Measurements from ENCODE around the gene TSPAN17. TPM values are rescaled to one million over a fixed set of nuclear protein-coding genes. Genes with fewer than 3 reads are reported as not detected.

The TSPAN17 gene
- total RNA-seq, 1 experiment from 2014 or later: 50.1 TPM

GRCh38 chr5:176692839-176693476 lies 45.7 kb downstream of the TSPAN17 start (continued):
- TF ChIP-seq JUND (IDR thresholded peaks at IDR 0.05) (no peak), ZBTB33 (IDR thresholded peaks at IDR 0.05; ENCODE audit: extremely low read depth, insufficient replicate concordance, low read length) (no peak), ZFX (IDR thresholded peaks at IDR 0.05) (no peak), ELF1 (IDR thresholded peaks at IDR 0.05; ENCODE audit: borderline replicate concordance, low read depth) (no peak), SIN3A (IDR thresholded peaks at IDR 0.05; ENCODE audit: low read depth) (no peak), FOSL1 (IDR thresholded peaks at IDR 0.05; ENCODE audit: low read depth) (no peak), EZH2phosphoT487 (IDR thresholded peaks at IDR 0.05; ENCODE audit: borderline replicate concordance) (no peak), SRF (IDR thresholded peaks at IDR 0.05; ENCODE audit: low read depth) (no peak), CBX3 (IDR thresholded peaks at IDR 0.05; ENCODE audit: low read depth) (no peak), POLR2AphosphoS5 (IDR thresholded peaks at IDR 0.05; ENCODE audit: low read depth, low read length) (no peak)
- TF ChIP-seq, protein P1, sequence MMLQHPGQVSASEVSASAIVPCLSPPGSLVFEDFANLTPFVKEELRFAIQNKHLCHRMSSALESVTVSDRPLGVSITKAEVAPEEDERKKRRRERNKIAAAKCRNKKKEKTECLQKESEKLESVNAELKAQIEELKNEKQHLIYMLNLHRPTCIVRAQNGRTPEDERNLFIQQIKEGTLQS (IDR thresholded peaks at IDR 0.05): no peak

DNA sequence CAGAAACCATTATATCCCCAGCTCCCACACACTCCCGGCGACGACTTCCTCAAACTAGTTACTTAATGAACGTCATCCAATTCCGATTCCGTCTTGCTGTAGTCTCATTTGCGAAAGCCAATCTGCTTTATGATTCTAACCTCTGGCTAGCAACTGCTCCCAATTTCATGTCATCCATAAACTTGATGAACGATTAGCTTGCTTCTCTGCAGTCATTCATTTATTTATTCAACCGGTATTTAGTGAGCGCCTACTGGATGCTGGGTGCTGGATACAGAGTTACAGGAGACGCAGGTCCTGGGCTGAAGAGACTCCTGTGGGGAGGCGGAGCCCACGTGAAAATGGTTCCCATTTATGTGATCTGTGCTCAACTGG lies 46.2 kb downstream of the TSPAN17 start:
- H4K20me1 ChIP-seq (ENCODE audit: insufficient read depth): no peaks in the 10 kb centered on the region
- H3K36me3 ChIP-seq (ENCODE audit: control insufficient read depth in 1 of 2, insufficient read depth in 2 of 2, low read length in 2 of 2): no peaks in the 10 kb centered on the region
- no peaks in the 10 kb centered on the region for H3K9me2 ChIP-seq (ENCODE audit: insufficient read depth)
- H3K4me1 ChIP-seq (ENCODE audit: control insufficient read depth in 1 of 2, insufficient read depth in 2 of 2, low read length in 2 of 2): peaks cover 0 to 12% of the 10 kb centered on the region in 2 experiments; a peak in 2 of 4 replicates
- no peak overlapping the region for H3K4me2 ChIP-seq (ENCODE audit: low read length)
- CTCF ChIA-PET: interaction anchor here (1.6 kb wide), 1 partner anchor 33 kb away, joined by 6 read pairs; no protein-coding TSS in a partner anchor
- no peak overlapping the region for H3K9ac ChIP-seq (ENCODE audit: low read length)
- H3K4me3 ChIP-seq (replicated peaks in 1 of 2; ENCODE audit: low read depth in 1 of 2, low read length in 2 of 2): no peak overlapping the region
- H3K9me3 ChIP-seq (ENCODE audit: control insufficient read depth in 1 of 2, insufficient read depth in 1 of 2, low read depth in 1 of 2, low read length in 2 of 2): no peaks in the 10 kb centered on the region
- H3K27me3 ChIP-seq (ENCODE audit: insufficient read depth, low read length): peaks cover 8% of the 10 kb centered on the region; the same call in 1 of the 2 replicates
- no peak for ATAC-seq
- RAD21 ChIA-PET (ENCODE audit: low non-redundant PET in 1 of 2, low total read pairs in 2 of 2, uncharacterized antibody in 2 of 2, unreplicated experiment in 2 of 2): no interaction called here
- intact Hi-C loops (cut with micrococcal nuclease): no loop called here
- DNase-seq (ENCODE audit: low read depth, low spot score): no peak
- H2AFZ ChIP-seq (ENCODE audit: low read depth, low read length, poor library complexity, severe bottlenecking): no peak overlapping the region
- POLR2A ChIA-PET: no interaction called here
- H3K27ac ChIP-seq (ENCODE audit: low read depth, low read length): no peak overlapping the region
- BruUV-seq (replicated peaks): no TSS peak
- no peaks in the 10 kb centered on the region for H3K79me2 ChIP-seq (ENCODE audit: insufficient read depth, low read length)
- TF ChIP-seq SIN3A (IDR thresholded peaks at IDR 0.05; ENCODE audit: low read depth): no peak
- TF ChIP-seq EZH2phosphoT487 (IDR thresholded peaks at IDR 0.05; ENCODE audit: borderline replicate concordance): no peak
- TF ChIP-seq EZH2 (IDR thresholded peaks at IDR 0.05): no peak
- TF ChIP-seq RAD21 (IDR thresholded peaks at IDR 0.05; ENCODE audit: low read depth): no peak
- no peak for TF ChIP-seq YY1 (IDR thresholded peaks at IDR 0.05; ENCODE audit: extremely low read depth, insufficient replicate concordance, low read depth, low read length)
- no peak for TF ChIP-seq CBX3 (IDR thresholded peaks at IDR 0.05; ENCODE audit: low read depth)
- TF ChIP-seq REST (IDR thresholded peaks at IDR 0.05; ENCODE audit: low read depth): no peak
- TF ChIP-seq SP1 (IDR thresholded peaks at IDR 0.05; ENCODE audit: low read depth): no peak
- TF ChIP-seq EGR1 (IDR thresholded peaks at IDR 0.05; ENCODE audit: low read depth): no peak
- TF ChIP-seq ZFX (IDR thresholded peaks at IDR 0.05): no peak
- no peak for TF ChIP-seq POLR2A (IDR thresholded peaks at IDR 0.05; ENCODE audit: borderline replicate concordance, extremely low read depth, insufficient read depth, insufficient read length)
- no peak for TF ChIP-seq MAX (IDR thresholded peaks at IDR 0.05)
- no peak for TF ChIP-seq ZNF274 (IDR thresholded peaks at IDR 0.05; ENCODE audit: low read depth, low read length)

Measured in HCT116 (cell line).